NT2/D1 (cell line): ENCODE results near the gene EPB41.
"Not testable (repeated sequence)": the region's sequence is repeated elsewhere in the genome, so short reads cannot be mapped to it uniquely, and the experiment has no call there.

Experiments
- DNase-seq: peaks from one replicate; pipeline ENCODE4 v3.0.0-alpha.2; 2011; ENCODE audit warnings: low read depth, low spot score
- H3K27me3 ChIP-seq: 2 replicates; pipeline ENCODE4 v1.6.0; 2011; ENCODE audit warnings: mild to moderate bottlenecking; ENCODE audit not compliant: insufficient read length, insufficient read depth
- H3K36me3 ChIP-seq: 2 replicates; pipeline ENCODE4 v1.6.1; 2011; ENCODE audit warnings: mild to moderate bottlenecking, low read length, mixed read lengths; ENCODE audit not compliant: insufficient read depth, insufficient read length
- H3K4me1 ChIP-seq: 2 replicates; pipeline ENCODE4 v1.5.1; 2011; ENCODE audit not compliant: insufficient read depth, insufficient read length
- H3K4me3 ChIP-seq: 2 replicates; pipeline ENCODE4 v1.5.1; 2011; ENCODE audit warnings: low read depth; ENCODE audit not compliant: insufficient read length
- H3K9ac ChIP-seq: 2 replicates; pipeline ENCODE4 v1.6.0; 2011; ENCODE audit warnings: low read depth; ENCODE audit not compliant: insufficient read length
- H3K9me3 ChIP-seq: 2 replicates; pipeline ENCODE4 v1.5.1; 2011; ENCODE audit warnings: mild to moderate bottlenecking, low read length; ENCODE audit not compliant: insufficient read depth
- SUZ12 ChIP-seq: IDR thresholded peaks from 2 replicates; pipeline ENCODE4 v1.6.1; 2011; ENCODE audit not compliant: insufficient read length, insufficient read depth; ENCODE audit errors: extremely low read depth
- YY1 ChIP-seq: IDR thresholded peaks from 2 replicates; pipeline ENCODE4 v1.6.1; 2011; ENCODE audit not compliant: insufficient read length, insufficient read depth
- ZNF274 ChIP-seq: IDR thresholded peaks from 2 replicates; pipeline ENCODE4 v1.6.1; 2011; ENCODE audit warnings: mild to moderate bottlenecking, low read depth, low read length

EPB41 gene

DNA sequence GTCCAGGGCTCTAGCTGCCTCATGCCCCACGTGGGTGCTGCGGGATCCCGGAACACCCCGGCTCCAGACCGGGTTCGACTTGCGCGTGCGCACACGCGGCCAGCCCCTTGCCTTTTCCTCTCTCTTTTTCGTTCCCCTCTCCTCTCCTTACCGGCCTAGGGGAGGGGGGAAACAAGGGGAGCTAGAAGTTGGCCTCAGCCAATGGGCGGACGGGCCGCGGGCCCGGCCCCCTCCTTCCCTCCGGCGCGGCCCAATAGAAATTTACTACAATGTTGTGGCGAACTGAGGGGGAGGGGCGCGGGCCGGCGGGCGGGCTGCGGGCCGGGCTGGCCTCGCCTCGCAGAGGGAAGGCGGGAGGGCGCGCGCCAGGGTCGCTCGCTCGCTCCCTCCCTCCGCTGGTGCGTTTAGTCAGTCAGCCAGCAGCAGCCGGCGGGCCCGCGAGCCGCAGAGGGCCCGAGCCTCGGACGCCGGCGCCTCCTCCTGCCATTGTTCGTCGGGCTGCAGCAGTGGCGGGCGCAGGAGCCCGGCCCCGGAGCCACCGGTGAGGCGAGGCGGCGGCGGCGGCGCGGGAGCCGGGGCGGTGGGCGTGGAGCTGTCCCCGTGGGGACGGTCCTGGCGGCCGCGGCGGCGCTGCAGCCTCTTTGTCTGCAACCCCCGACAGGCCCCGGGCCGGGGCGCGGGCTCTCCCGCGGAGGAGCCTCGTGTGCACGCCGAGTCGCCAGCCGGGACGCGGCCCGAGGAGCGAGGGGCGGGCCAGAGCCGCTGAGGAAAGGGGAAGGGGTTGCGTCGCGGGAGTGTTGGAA, at the start of gene EPB41:
Gene EPB41 (plus strand): TSS at position 342 of the 803 bp plus-strand sequence. CDS start 72,869 bp downstream, outside the sequence.
- no peak for TF ChIP-seq YY1
- TF ChIP-seq SUZ12, result no peak
- no peak for TF ChIP-seq ZNF274
- Histone ChIP-seq H3K9me3 (no peaks in the 10 kb centered on the region), H3K4me1 (peaks cover 11% of the 10 kb centered on the region), H3K27me3 (no peaks in the 10 kb centered on the region), H3K4me3 (peak within 1 kb of the TSS; percentile 85), H3K9ac (peak within 1 kb of the TSS; percentile 90), H3K36me3 (no peaks in the 10 kb centered on the region)
- DNase-seq, result peak; percentile 99

DNA sequence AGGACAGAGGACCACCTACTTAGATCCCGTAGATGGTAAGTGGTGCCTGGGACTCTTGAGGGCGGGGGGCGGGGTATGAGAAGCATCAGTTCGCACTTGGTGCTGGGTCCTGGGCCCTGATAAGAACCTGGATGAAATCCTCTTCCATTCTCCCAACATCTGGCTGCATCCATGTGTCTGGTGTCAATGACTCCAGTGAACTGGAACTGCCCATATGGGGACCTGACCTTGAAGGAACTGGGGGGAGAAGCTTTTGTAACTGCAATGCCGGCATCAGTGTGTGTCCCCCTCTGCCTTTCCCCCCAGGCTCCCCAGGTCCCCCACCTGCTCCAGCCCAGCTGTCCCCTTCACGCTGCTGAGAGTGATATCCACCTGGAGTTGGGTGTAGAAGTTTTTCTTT, 49.7 kb upstream of the EPB41 start:
- no peak for TF ChIP-seq YY1
- no peak for TF ChIP-seq ZNF274
- Histone ChIP-seq H3K9me3 (no peaks in the 10 kb centered on the region), H3K27me3 (no peaks in the 10 kb centered on the region), H3K4me1 (peaks cover 7% of the 10 kb centered on the region), H3K4me3 (no peak overlapping the region), H3K9ac (peak overlapping the region; percentile 15), H3K36me3 (peaks cover 8% of the 10 kb centered on the region)
- DNase-seq, result no peak

DNA sequence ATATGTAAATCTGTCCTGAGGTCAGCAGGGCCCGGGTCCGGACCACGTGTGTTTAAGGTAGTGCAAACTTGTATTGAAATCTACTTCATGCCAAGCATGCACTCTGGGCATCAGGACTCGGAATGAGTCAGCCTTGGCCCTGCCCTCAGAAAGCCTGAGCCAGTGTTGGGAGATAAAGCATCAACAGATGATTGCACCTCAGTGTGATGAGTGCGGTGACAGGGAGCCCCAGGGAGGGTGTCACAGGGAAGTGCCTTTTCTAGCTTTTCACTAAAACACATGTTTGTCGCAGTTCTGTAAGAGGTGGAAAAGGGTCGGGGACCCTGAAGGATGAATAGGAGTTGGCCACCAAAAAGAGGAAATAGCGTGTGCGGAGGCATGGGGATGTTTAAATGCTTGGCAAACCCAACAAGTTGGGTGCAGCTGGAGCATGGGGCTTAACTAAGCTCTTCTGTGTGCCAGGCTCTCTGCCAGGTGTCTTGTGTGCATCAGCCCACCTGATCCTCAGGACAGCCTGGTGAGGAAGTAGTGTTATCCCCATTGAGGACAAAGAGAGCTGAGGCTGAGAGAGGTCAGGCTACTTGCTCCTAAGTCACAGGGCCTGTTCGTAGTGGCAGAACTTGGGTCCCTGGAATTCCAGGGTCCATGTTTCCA, 48.2 kb upstream of the EPB41 start:
- Histone ChIP-seq H3K4me3 (no peak overlapping the region), H3K9me3 (no peaks in the 10 kb centered on the region), H3K27me3 (no peaks in the 10 kb centered on the region), H3K36me3 (peaks cover 7% of the 10 kb centered on the region), H3K9ac (no peak overlapping the region), H3K4me1 (peaks cover 7% of the 10 kb centered on the region)
- no peak for DNase-seq
- TF ChIP-seq ZNF274 (no peak), SUZ12 (no peak), YY1 (no peak)

DNA sequence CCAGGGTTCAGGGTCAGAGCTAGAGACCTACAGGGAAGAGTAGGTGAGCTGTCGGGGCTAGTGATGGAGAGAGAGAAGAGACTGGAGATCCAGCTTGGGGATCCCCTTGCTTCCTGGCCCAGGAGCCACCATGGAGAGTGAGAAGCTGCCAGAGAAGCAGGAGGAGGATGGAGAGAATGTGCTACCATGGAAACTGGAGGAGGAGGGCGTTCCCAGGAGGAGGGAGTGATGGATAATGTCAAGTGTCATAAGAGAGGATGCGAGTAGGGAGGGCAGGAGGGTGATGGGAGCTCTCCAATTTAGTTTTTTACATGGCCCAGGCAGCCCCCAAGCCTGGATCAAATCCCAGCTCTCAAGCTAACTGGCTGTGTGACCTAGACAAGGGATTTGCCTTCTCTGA, 46.5 kb upstream of the EPB41 start:
- no peak for DNase-seq
- Histone ChIP-seq H3K9ac (no peak overlapping the region), H3K4me1 (peaks cover 7% of the 10 kb centered on the region), H3K9me3 (no peaks in the 10 kb centered on the region), H3K27me3 (no peaks in the 10 kb centered on the region), H3K4me3 (no peak overlapping the region), H3K36me3 (peaks cover 1% of the 10 kb centered on the region)
- no peak for TF ChIP-seq ZNF274
- TF ChIP-seq YY1, result no peak
- TF ChIP-seq SUZ12, result no peak

DNA sequence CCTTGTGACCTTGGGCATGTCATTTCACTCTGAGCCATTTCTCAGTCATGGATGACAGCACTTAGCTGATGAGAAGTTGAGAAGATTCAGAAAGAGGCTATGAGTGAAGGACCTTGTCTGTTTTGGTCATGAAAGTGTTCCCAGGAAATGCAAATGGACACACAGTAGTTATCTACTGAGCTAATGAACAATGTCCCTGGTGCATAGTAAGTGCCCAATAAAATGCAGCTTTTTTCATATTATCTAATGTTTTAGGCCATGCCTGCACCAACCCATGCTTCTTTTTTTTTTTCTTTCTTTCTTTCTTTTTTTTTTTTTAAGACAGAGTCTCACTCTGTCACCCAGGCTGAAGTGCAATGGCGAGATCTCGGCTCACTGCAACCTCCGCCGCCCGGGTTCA, 44.4 kb upstream of the EPB41 start:
- H3K27me3 ChIP-seq, result no peaks in the 10 kb centered on the region
- no peak for TF ChIP-seq YY1
- H3K9ac ChIP-seq, result no peak overlapping the region
- H3K4me3 ChIP-seq, result no peak overlapping the region
- H3K4me1 ChIP-seq, result peaks cover 12% of the 10 kb centered on the region
- no peaks in the 10 kb centered on the region for H3K36me3 ChIP-seq
- no peaks in the 10 kb centered on the region for H3K9me3 ChIP-seq
- no peak for DNase-seq

DNA sequence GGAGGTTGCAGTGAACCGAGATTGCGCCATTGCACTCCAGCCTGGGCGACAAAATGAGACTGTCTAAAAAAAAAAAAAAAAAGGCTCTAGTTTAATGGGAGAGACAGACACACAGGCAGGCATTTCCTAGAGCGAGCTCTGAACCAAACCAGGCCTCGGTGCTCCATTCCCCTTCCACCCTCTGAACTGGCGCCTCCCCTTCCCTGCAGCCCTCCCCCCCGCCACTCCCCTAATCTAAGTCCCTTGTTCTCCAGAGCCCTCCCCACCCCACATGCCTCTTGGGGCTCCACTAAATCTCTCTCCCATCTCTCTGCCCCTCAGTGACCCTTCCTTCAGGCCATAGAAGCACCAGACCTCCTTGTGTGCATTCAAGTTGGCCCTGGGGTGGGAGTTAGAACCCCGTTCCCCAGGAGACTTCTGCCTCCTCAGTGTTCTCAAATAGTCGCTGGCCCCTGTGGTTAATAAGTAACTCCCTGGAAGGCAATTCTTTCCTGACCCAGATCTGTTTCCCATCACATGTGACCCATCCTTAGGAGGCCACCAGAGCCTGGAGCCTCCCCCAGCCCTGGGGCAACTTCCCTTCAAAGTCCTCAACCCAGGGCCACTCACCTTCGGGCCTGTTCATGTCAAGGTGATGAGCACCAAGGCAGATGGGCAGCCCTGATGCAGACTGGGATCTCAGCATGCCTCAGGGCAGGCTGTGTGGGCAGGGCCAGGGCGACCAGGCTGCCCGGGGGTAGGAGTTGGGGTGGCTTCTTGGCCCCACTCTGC, 42.6 kb upstream of the EPB41 start:
- TF ChIP-seq YY1, result no peak
- TF ChIP-seq SUZ12, result no peak
- no peak for TF ChIP-seq ZNF274
- no peak for DNase-seq
- H3K9me3 ChIP-seq, result no peaks in the 10 kb centered on the region
- no peak overlapping the region for H3K4me3 ChIP-seq
- H3K9ac ChIP-seq, result no peak overlapping the region
- no peaks in the 10 kb centered on the region for H3K36me3 ChIP-seq
- H3K27me3 ChIP-seq, result no peaks in the 10 kb centered on the region
- peaks cover 7% of the 10 kb centered on the region for H3K4me1 ChIP-seq

DNA sequence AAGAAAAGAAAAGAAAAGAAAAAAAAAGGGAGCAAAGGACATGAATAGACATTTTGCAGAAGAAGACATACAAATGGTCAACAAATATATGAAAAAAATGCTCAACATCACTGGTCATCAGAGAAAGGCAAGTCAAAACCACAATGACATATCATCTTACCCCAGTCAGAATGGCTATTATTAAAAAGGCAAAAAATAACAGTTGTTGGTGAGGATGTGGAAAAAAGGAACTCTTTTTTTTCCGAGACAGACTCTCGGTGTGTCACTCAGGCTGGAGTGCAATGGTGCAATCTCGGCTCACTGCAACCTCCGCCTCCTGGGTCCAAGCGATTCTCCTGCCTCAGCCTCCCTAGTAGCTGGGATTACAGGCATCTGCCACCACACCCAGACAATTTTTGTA, 39.2 kb upstream of the EPB41 start:
- H3K4me1 ChIP-seq, H3K36me3 ChIP-seq, H3K9me3 ChIP-seq, H3K27me3 ChIP-seq, H3K4me3 ChIP-seq, H3K9ac ChIP-seq, DNase-seq: not testable (repeated sequence)
